Ishikawa (cell line): ENCODE measurements around the gene NHLRC4.

Source experiments
- CEBPB ChIP-seq: IDR thresholded peaks from 2 replicates; pipeline ENCODE4 v1.6.1; 2012
- CREB1 ChIP-seq: IDR thresholded peaks from 2 replicates; pipeline ENCODE4 v1.6.1; 2012; ENCODE audit warnings: low read depth
- EGR1 ChIP-seq: IDR thresholded peaks from 2 replicates; pipeline ENCODE4 v1.6.1; 2012
- EP300 ChIP-seq: IDR thresholded peaks from 2 replicates; pipeline ENCODE4 v1.6.1; 2012; ENCODE audit warnings: borderline replicate concordance
- FOXM1 ChIP-seq: IDR thresholded peaks from 2 replicates; pipeline ENCODE4 v1.6.1; 2012; ENCODE audit warnings: low read depth, borderline replicate concordance
- MAX ChIP-seq: IDR thresholded peaks from 2 replicates; pipeline ENCODE4 v1.6.1; 2012
- NFIC ChIP-seq: IDR thresholded peaks from 2 replicates; pipeline ENCODE4 v1.6.1; 2012
- RAD21 ChIP-seq: IDR thresholded peaks from 2 replicates; pipeline ENCODE4 v1.6.1; 2012; ENCODE audit warnings: low read depth
- REST ChIP-seq: IDR thresholded peaks from 2 replicates; pipeline ENCODE4 v1.6.1; 2012; ENCODE audit warnings: low read depth, mild to moderate bottlenecking
- TAF1 ChIP-seq: IDR thresholded peaks from 2 replicates; pipeline ENCODE4 v1.6.1; 2012; ENCODE audit warnings: low read depth, mild to moderate bottlenecking
- TEAD4 ChIP-seq: IDR thresholded peaks from 2 replicates; pipeline ENCODE4 v1.6.1; 2012
- USF1 ChIP-seq: IDR thresholded peaks from 2 replicates; pipeline ENCODE4 v1.6.1; 2012
- YY1 ChIP-seq: IDR thresholded peaks from 2 replicates; pipeline ENCODE4 v1.6.1; 2012; ENCODE audit warnings: low read depth
- ZBTB7A ChIP-seq: IDR thresholded peaks from 2 replicates; pipeline ENCODE4 v1.6.1; 2012; ENCODE audit warnings: low read depth

- TF ChIP-seq REST (no peak), EGR1 (no peak), MAX (no peak), CEBPB (no peak), FOXM1 (no peak), TAF1 (no peak), EP300 (no peak), TEAD4 (no peak), CREB1 (no peak), YY1 (no peak), RAD21 (no peak), NFIC (no peak), ZBTB7A (no peak), USF1 (no peak)
Observed at GRCh38 chr16:567373-568256, 810 bp downstream of the NHLRC4 start.
